H9 (cell line): ENCODE results near the gene TERF2IP. TPM values are rescaled to one million over a fixed set of nuclear protein-coding genes. Genes with fewer than 3 reads are reported as not detected.

Experiments used
- DNase-seq: peaks from one replicate; pipeline ENCODE4 v3.0.0-alpha.2; 2017
- H2AFZ ChIP-seq: one replicate; pipeline ENCODE4 v1.6.1; 2013; ENCODE audit warnings: mild to moderate bottlenecking, low read length, control low read depth, moderate library complexity
- H2AK5ac ChIP-seq: 2 replicates; pipeline ENCODE4 v1.6.1; 2013; ENCODE audit warnings: low read length, control low read depth, mixed read lengths; ENCODE audit not compliant: insufficient read length
- H2BK120ac ChIP-seq: one replicate; pipeline ENCODE4 v1.6.1; 2013; ENCODE audit warnings: low read depth, mild to moderate bottlenecking, low read length, control low read depth, inconsistent platforms; ENCODE audit not compliant: poor library complexity, severe bottlenecking
- H2BK12ac ChIP-seq: 2 replicates; pipeline ENCODE4 v1.6.1; 2013; ENCODE audit warnings: low read length, control low read depth, mixed read lengths, low read depth; ENCODE audit not compliant: insufficient read length
- H2BK15ac ChIP-seq: 2 replicates; pipeline ENCODE4 v1.6.1; 2013; ENCODE audit warnings: low read depth, low read length, control low read depth
- H2BK20ac ChIP-seq: one replicate; pipeline ENCODE4 v1.6.1; 2013; ENCODE audit warnings: low read depth, mild to moderate bottlenecking, low read length, control low read depth, inconsistent platforms; ENCODE audit not compliant: poor library complexity, severe bottlenecking
- H2BK5ac ChIP-seq: 2 replicates; pipeline ENCODE4 v1.6.1; 2013; ENCODE audit warnings: low read length, control low read depth, mixed read lengths; ENCODE audit not compliant: insufficient read length
- H3K14ac ChIP-seq: 2 replicates; pipeline ENCODE4 v1.6.1; 2013; ENCODE audit warnings: low read length, control low read depth; ENCODE audit not compliant: insufficient read depth
- H3K18ac ChIP-seq: 2 replicates; pipeline ENCODE4 v1.6.1; 2013; ENCODE audit warnings: low read depth, mild to moderate bottlenecking, mixed read lengths, low read length, control low read depth; ENCODE audit not compliant: insufficient read length
- H3K23ac ChIP-seq: 2 replicates; pipeline ENCODE4 v1.6.1; 2013; ENCODE audit warnings: low read length, control low read depth, mixed read lengths, low read depth; ENCODE audit not compliant: insufficient read length
- H3K23me2 ChIP-seq: 2 replicates; pipeline ENCODE4 v1.6.1; 2013; ENCODE audit warnings: low read depth, mild to moderate bottlenecking, mixed read lengths, low read length, control low read depth; ENCODE audit not compliant: insufficient read length, poor library complexity, severe bottlenecking
- H3K27ac ChIP-seq: 2 replicates; pipeline ENCODE4 v1.5.1; 2013; ENCODE audit warnings: low read length, control low read depth, mixed read lengths, low read depth; ENCODE audit not compliant: insufficient read length
- H3K27me3 ChIP-seq: 2 replicates; pipeline ENCODE4 v1.6.1; 2013; ENCODE audit warnings: low read length, control low read depth, inconsistent platforms; ENCODE audit not compliant: insufficient read depth
- H3K4ac ChIP-seq: 2 replicates; pipeline ENCODE4 v1.6.1; 2013; ENCODE audit warnings: low read depth, mild to moderate bottlenecking, control low read depth, inconsistent platforms, low read length, moderate library complexity
- H3K4me1 ChIP-seq: 2 replicates; pipeline ENCODE4 v1.6.1; 2013; ENCODE audit warnings: low read length, control low read depth, inconsistent platforms; ENCODE audit not compliant: insufficient read depth
- H3K4me2 ChIP-seq: 2 replicates; pipeline ENCODE4 v1.6.1; 2013; ENCODE audit warnings: low read length, control low read depth, mixed read lengths; ENCODE audit not compliant: insufficient read length, insufficient read depth
- H3K56ac ChIP-seq: 2 replicates; pipeline ENCODE4 v1.6.1; 2013; ENCODE audit warnings: low read depth, mild to moderate bottlenecking, mixed read lengths, low read length, control low read depth; ENCODE audit not compliant: insufficient read length
- H3K79me1 ChIP-seq: 2 replicates; pipeline ENCODE4 v1.6.1; 2013; ENCODE audit warnings: low read depth, mild to moderate bottlenecking, moderate library complexity, low read length, control low read depth, inconsistent platforms; ENCODE audit not compliant: insufficient read depth, poor library complexity, severe bottlenecking
- H3K79me2 ChIP-seq: 2 replicates; pipeline ENCODE4 v1.6.1; 2013; ENCODE audit warnings: low read length, control low read depth, inconsistent platforms; ENCODE audit not compliant: insufficient read depth
- H3K9ac ChIP-seq: 2 replicates; pipeline ENCODE4 v1.6.1; 2013; ENCODE audit warnings: low read length, control low read depth, mixed read lengths; ENCODE audit not compliant: insufficient read length; ENCODE audit errors: extremely low read depth
- H3K9me3 ChIP-seq: one replicate; pipeline ENCODE4 v1.6.1; 2013; ENCODE audit warnings: low read depth, low read length, inconsistent platforms; ENCODE audit not compliant: control insufficient read depth
- H3T11ph ChIP-seq: one replicate; pipeline ENCODE4 v1.6.1; 2013; ENCODE audit warnings: mild to moderate bottlenecking, low read length, control low read depth, inconsistent platforms
- H4K20me1 ChIP-seq: one replicate; pipeline ENCODE4 v1.6.1; 2013; ENCODE audit not compliant: control insufficient read depth, insufficient read length, insufficient read depth
- H4K5ac ChIP-seq: 2 replicates; pipeline ENCODE4 v1.6.1; 2013; ENCODE audit warnings: low read depth, mild to moderate bottlenecking, mixed read lengths, low read length, control low read depth; ENCODE audit not compliant: insufficient read length
- H4K8ac ChIP-seq: replicated peaks from 2 replicates; pipeline ENCODE4 v1.6.1; 2013; ENCODE audit warnings: low read length, control low read depth, mixed read lengths, low read depth; ENCODE audit not compliant: insufficient read length
- H4K91ac ChIP-seq: 2 replicates; pipeline ENCODE4 v1.6.1; 2013; ENCODE audit warnings: low read depth, mild to moderate bottlenecking, moderate library complexity, mixed read lengths, low read length, control low read depth; ENCODE audit not compliant: insufficient read length
- H3K27ac Mint-ChIP-seq, 3 experiments: 2 replicates in 2 of 3; 3 replicates in 1 of 3; pipeline ENCODE4 v1.8.0; 2020 to 2021; ENCODE audit warnings: mixed read lengths in 3 of 3, mild to moderate bottlenecking in 1 of 3, moderate library complexity in 1 of 3
- H3K27me3 Mint-ChIP-seq: 2 replicates; pipeline ENCODE4 v1.8.0; 2021; ENCODE audit warnings: low read depth, mild to moderate bottlenecking, moderate library complexity, mixed read lengths
- H3K36me3 Mint-ChIP-seq, 3 experiments: 2 replicates in 2 of 3; 3 replicates in 1 of 3; pipeline ENCODE4 v1.8.0; 2020 to 2021; ENCODE audit warnings: low read depth in 3 of 3, mixed read lengths in 3 of 3; ENCODE audit not compliant: insufficient read depth in 1 of 3
- H3K4me1 Mint-ChIP-seq, 2 experiments: 2 replicates each; pipeline ENCODE4 v1.8.0; 2020; ENCODE audit warnings: mixed read lengths in 2 of 2
- H3K4me3 Mint-ChIP-seq, 2 experiments: 2 replicates in 1 of 2; 3 replicates in 1 of 2; pipeline ENCODE4 v1.8.0; 2020 to 2021; ENCODE audit warnings: mild to moderate bottlenecking in 2 of 2, mixed read lengths in 2 of 2, moderate library complexity in 1 of 2
- H3K9me3 Mint-ChIP-seq, 2 experiments: 2 replicates in 1 of 2; 3 replicates in 1 of 2; pipeline ENCODE4 v1.8.0; 2020; ENCODE audit warnings: mild to moderate bottlenecking in 2 of 2, mixed read lengths in 2 of 2, moderate library complexity in 1 of 2
- CTCF ChIP-seq: fragments of 200-600 bp; sonication (generic); conservative IDR thresholded peaks from 3 replicates; pipeline ENCODE4 v1.8.0; 2021; ENCODE audit warnings: antibody characterized with exemption, mild to moderate bottlenecking
- WGBS: extraction: QIAGEN DNeasy Blood & Tissue Kit; methylation state at CpG from one replicate; pipeline ENCODE4 v1.1.7; 2013; ENCODE audit warnings: missing lambda C conversion rate, low lambda C conversion rate, mixed read lengths; ENCODE audit not compliant: insufficient read length; ENCODE audit errors: extremely low coverage; 5-methylcytosine and 5-hydroxymethylcytosine counted together
- total RNA-seq: library from RNA; stranded (reverse); gene quantifications from 2 replicates; pipeline ENCODE4 v1.2.1, GENCODE V29; 2021

The TERF2IP gene
- total RNA-seq, 1 experiment from 2014 or later = 15.6 TPM

DNA sequence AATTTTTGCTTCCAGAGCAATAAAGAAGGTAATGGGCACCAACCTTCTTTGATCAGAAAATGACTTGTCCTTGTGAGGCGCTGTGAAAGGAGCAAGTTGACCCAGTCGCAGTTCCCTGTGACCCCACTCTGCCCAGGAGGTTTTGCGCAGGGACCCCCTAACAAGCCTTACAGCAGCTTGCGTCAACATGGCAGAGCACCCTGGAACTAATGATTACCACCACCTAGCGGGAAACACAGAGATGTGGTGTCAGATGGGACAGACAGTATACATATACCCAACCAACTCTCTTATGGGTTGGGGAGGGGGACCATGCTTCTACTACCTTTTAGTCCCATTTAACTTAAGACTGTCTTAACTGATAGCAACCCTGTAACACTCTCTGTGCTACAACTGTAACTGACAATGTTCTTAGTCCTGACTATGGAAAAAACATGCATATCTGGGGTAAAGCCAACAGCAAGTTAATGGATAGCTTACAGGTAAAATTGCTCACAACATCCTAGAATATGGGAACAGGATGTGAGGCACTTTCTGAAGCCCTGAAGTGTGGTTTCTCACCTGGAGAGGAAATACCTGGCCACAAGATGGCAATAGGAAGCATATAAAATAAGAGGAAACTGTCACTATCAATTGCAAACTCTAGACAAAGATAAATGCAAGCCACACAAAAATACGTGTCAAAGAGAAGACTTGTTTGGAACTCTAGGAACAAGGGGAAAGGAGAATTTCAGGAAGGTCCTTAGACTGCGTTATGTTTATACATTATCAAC lies 3.1 kb upstream of the TERF2IP start:
- Histone ChIP-seq H4K91ac (no peak overlapping the region), H2BK12ac (no peak overlapping the region), H3K9me3 (no peaks in the 10 kb centered on the region), H2BK5ac (no peak overlapping the region), H2BK15ac (no peak overlapping the region), H3K9ac (no peak overlapping the region), H3K23ac (no peak overlapping the region), H4K5ac (no peak overlapping the region), H3K27ac (no peak overlapping the region), H3K79me2 (peaks cover 25% of the 10 kb centered on the region), H3K79me1 (no peaks in the 10 kb centered on the region), H2AFZ (no peak overlapping the region), H3K18ac (no peak overlapping the region), H3T11ph (no peak overlapping the region), H2BK120ac (no peak overlapping the region), H3K14ac (no peak overlapping the region), H3K23me2 (no peaks in the 10 kb centered on the region), H4K20me1 (no peaks in the 10 kb centered on the region), H3K4me1 (no peaks in the 10 kb centered on the region), H3K4ac (no peak overlapping the region), H3K4me2 (no peak overlapping the region), H4K8ac (no peak overlapping the region), H2AK5ac (no peak overlapping the region), H3K56ac (no peak overlapping the region), H3K27me3 (no peaks in the 10 kb centered on the region), H2BK20ac (no peak overlapping the region)
- no CpG with 5 or more reads among the region's 7 CpGs for WGBS
- Mint-ChIP-seq H3K4me1 (peaks cover 8 to 13% of the 10 kb centered on the region in 2 experiments), H3K27me3 (no peaks in the 10 kb centered on the region), H3K4me3 (peak overlapping the region; percentile 24 to 25; a peak in 3 of 5 replicates), H3K9me3 (no peaks in the 10 kb centered on the region; a peak in 1 of 5 replicates), H3K27ac (peak overlapping the region in 1 of 3 experiments; percentile 2; a peak in 2 of 7 replicates), H3K36me3 (peaks cover 42 to 64% (median 55%) of the 10 kb centered on the region in 3 experiments; a peak in 6 of 7 replicates)
- TF ChIP-seq CTCF = peak; percentile 37; the same call in 2 of the 3 replicates
- DNase-seq = no peak
